K562 (cell line): ENCODE results near the gene BLVRA. TPM values are rescaled to one million over a fixed set of nuclear protein-coding genes. Genes with fewer than 3 reads are reported as not detected.

Experiments used
- ERF ChIP-seq: fragments of 450-650 bp; formaldehyde crosslinking; IDR thresholded peaks from 2 replicates; pipeline ENCODE4 v1.4.0; 2020; ENCODE audit warnings: mild to moderate bottlenecking, mixed read lengths
- ETV1 ChIP-seq: fragments of 450-650 bp; conservative IDR thresholded peaks from 2 replicates; pipeline ENCODE4 v1.6.1; 2016; ENCODE audit warnings: missing genetic modification characterization, control low read depth, low read depth, missing compliant biosample characterization
- KDM1A ChIP-seq, 2 experiments: fragments of 450-650 bp; IDR thresholded peaks; 2 replicates each; pipeline ENCODE4 v1.6.1; 2016; ENCODE audit warnings: mild to moderate bottlenecking in 2 of 2
- NFIC ChIP-seq: fragments of 450-650 bp; IDR thresholded peaks from 2 replicates; pipeline ENCODE4 v1.6.1; 2017; ENCODE audit warnings: mild to moderate bottlenecking, inconsistent platforms
- NFIX ChIP-seq: fragments of 250-450 bp; sonication (Bioruptor Pico); IDR thresholded peaks from 2 replicates; pipeline ENCODE4 v1.4.0; 2020; ENCODE audit warnings: low read depth, mild to moderate bottlenecking, moderate library complexity
- PCBP2 ChIP-seq: fragments of 200-400 bp; formaldehyde crosslinking; IDR thresholded peaks from 2 replicates; pipeline ENCODE4 v1.6.1; 2018; ENCODE audit warnings: low read length, low read depth, mild to moderate bottlenecking, moderate library complexity; ENCODE audit not compliant: poor library complexity, severe bottlenecking
- RBM39 ChIP-seq: fragments of 200-400 bp; formaldehyde crosslinking; optimal IDR thresholded peaks from 2 replicates; pipeline ENCODE3; 2018; ENCODE audit warnings: low read depth, low read length
- TRIM28 ChIP-seq: fragments of 450-650 bp; IDR thresholded peaks from 2 replicates; pipeline ENCODE4 v1.6.1; 2017
- VEZF1 ChIP-seq: fragments of 200-800 bp; sonication (Bioruptor generic); IDR thresholded peaks from 2 replicates; pipeline ENCODE4 v1.6.1; 2017; ENCODE audit warnings: missing genetic modification characterization, missing compliant biosample characterization
- ZKSCAN1 ChIP-seq: fragments of 150-350 bp; IDR thresholded peaks from 2 replicates; pipeline ENCODE4 v1.6.1; 2016; ENCODE audit warnings: low read depth, low read length
- ZNF347 ChIP-seq: fragments of 450-650 bp; formaldehyde crosslinking; IDR thresholded peaks from 2 replicates; pipeline ENCODE4 v1.4.0; 2020; ENCODE audit warnings: low read depth, mild to moderate bottlenecking, moderate library complexity
- ZNF445 ChIP-seq: fragments of 250-450 bp; sonication (Bioruptor Pico); IDR thresholded peaks from 2 replicates; pipeline ENCODE4 v1.4.0; 2020; ENCODE audit warnings: low read depth, mild to moderate bottlenecking, moderate library complexity
- polyA plus RNA-seq, 8 experiments: library from polyadenylated mRNA; depleted of rRNA in 4 of 8; stranded (reverse) in 5 of 8; unstranded in 3 of 8; fragments of >200 nt; fragmentation: Nextera tagmentation in 2 of 8; fragmentation: Illumina TruSeq in 1 of 8; extraction: Ambion mirVana in 2 of 8; extraction: Trizol in 1 of 8; gene quantifications; 2 replicates each; pipeline versions ENCODE4 v1.2.1 to v1.2.3, GENCODE V29; 2011 to 2014; ENCODE audit warnings: inconsistent platforms in 1 of 8, missing spikeins in 1 of 8
- total RNA-seq, 7 experiments: library from RNA; depleted of rRNA in 6 of 7; stranded (reverse); fragments of >200 nt in 6 of 7; fragmentation: Illumina TruSeq in 2 of 7; extraction: Trizol in 2 of 7; gene quantifications; 2 replicates each; pipeline versions ENCODE4 v1.2.1 to v1.2.3, GENCODE V29; 2011 to 2021; ENCODE audit warnings: low replicate concordance in 1 of 7
- TF ChIP-seq, protein P1 (sequence below): fragments of 450-650 bp; IDR thresholded peaks from 2 replicates; pipeline ENCODE4 v1.6.1; 2016; ENCODE audit warnings: low read depth
- TF ChIP-seq, protein P2 (sequence below): sonication (generic); formaldehyde crosslinking; IDR thresholded peaks from 2 replicates; pipeline ENCODE4 v1.8.0; 2022; ENCODE audit warnings: mild to moderate bottlenecking, missing genetic modification reagents
- TF ChIP-seq, protein P3 (sequence below): conservative IDR thresholded peaks from 2 replicates; pipeline ENCODE4 v1.6.1; 2011; ENCODE audit warnings: low read depth, mild to moderate bottlenecking, low read length; ENCODE audit not compliant: control insufficient read depth

BLVRA gene
- total and polyA plus RNA-seq, 9 of the 15 experiments (the other 6 are each of a cell fraction or from before 2014, with no cell fraction given), result 48.5 to 147 (median 61.5) TPM

DNA sequence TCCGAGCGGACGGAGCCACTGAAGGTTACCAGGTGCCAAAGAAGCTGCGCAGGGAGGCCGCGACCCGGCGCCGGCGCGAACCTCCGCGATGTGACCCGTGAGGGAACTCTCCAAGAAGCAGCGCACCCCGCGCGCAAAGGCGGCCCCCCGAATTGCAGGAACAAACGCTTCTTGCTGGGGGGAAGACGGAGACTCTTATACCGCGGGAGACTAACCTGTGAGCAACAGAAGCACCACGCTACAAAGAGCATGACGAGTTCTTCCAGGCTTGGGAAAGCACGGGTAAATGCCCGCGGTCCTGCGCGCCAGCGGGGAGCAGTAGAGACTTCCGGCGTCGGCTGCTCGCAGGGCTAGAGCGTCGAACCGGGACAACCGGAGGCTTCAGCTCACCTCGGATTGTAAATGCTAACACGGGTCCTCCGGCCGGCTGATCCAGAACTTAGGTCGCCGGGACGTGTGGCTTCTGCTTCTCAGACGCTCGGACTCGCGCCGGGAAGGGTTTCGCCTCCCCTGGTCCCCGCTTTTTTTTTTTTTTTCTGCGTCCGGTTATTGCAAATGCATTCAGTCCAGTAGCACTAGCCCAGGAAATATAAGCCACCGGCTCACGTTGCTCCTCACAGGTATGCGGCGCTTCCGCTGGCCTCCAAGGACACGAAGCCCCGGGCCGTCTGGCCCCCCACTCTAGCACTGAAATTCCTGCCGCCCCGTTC lies 29.1 kb upstream of the BLVRA start, which contains the start of gene COA1 (continued):
- no peak for TF ChIP-seq ERF (CRISPR knock-in tag)
- TF ChIP-seq NFIC, result peak; percentile 31; the same call in 1 of the 2 replicates
- TF ChIP-seq, protein P1, sequence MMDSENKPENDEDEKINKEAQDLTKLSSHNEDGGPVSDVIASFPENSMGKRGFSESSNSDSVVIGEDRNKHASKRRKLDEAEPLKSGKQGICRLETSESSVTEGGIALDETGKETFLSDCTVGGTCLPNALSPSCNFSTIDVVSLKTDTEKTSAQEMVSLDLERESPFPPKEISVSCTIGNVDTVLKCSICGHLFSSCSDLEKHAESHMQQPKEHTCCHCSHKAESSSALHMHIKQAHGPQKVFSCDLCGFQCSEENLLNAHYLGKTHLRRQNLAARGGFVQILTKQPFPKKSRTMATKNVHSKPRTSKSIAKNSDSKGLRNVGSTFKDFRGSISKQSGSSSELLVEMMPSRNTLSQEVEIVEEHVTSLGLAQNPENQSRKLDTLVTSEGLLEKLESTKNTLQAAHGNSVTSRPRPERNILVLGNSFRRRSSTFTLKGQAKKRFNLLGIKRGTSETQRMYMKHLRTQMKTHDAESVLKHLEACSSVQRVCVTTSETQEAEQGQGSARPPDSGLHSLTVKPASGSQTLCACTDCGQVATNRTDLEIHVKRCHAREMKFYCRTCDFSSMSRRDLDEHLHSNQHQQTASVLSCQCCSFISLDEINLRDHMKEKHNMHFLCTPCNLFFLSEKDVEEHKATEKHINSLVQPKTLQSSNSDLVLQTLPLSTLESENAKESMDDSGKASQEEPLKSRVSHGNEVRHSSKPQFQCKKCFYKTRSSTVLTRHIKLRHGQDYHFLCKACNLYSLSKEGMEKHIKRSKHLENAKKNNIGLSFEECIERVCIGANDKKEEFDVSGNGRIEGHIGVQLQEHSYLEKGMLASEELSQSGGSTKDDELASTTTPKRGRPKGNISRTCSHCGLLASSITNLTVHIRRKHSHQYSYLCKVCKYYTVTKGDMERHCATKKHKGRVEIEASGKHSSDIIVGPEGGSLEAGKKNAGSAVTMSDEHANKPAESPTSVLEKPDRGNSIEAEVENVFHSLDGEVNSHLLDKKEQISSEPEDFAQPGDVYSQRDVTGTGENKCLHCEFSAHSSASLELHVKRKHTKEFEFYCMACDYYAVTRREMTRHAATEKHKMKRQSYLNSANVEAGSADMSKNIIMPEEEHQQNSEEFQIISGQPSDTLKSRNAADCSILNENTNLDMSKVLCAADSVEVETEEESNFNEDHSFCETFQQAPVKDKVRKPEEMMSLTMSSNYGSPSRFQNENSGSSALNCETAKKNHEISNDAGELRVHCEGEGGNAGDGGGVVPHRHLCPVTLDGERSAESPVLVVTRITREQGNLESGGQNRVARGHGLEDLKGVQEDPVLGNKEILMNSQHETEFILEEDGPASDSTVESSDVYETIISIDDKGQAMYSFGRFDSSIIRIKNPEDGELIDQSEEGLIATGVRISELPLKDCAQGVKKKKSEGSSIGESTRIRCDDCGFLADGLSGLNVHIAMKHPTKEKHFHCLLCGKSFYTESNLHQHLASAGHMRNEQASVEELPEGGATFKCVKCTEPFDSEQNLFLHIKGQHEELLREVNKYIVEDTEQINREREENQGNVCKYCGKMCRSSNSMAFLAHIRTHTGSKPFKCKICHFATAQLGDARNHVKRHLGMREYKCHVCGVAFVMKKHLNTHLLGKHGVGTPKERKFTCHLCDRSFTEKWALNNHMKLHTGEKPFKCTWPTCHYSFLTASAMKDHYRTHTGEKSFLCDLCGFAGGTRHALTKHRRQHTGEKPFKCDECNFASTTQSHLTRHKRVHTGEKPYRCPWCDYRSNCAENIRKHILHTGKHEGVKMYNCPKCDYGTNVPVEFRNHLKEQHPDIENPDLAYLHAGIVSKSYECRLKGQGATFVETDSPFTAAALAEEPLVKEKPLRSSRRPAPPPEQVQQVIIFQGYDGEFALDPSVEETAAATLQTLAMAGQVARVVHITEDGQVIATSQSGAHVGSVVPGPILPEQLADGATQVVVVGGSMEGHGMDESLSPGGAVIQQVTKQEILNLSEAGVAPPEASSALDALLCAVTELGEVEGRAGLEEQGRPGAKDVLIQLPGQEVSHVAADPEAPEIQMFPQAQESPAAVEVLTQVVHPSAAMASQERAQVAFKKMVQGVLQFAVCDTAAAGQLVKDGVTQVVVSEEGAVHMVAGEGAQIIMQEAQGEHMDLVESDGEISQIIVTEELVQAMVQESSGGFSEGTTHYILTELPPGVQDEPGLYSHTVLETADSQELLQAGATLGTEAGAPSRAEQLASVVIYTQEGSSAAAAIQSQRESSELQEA, result no peak
- no peak for TF ChIP-seq ZNF347 (CRISPR knock-in tag)
- no peak for TF ChIP-seq ZNF445 (CRISPR knock-in tag)
- TF ChIP-seq, protein P2, sequence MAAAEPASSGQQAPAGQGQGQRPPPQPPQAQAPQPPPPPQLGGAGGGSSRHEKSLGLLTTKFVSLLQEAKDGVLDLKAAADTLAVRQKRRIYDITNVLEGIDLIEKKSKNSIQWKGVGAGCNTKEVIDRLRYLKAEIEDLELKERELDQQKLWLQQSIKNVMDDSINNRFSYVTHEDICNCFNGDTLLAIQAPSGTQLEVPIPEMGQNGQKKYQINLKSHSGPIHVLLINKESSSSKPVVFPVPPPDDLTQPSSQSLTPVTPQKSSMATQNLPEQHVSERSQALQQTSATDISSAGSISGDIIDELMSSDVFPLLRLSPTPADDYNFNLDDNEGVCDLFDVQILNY (CRISPR knock-in tag), result 0 out of 2 replicates have a peak, but pooled peaks have one; percentile 76
- TF ChIP-seq ZKSCAN1, result peak; percentile 31; the same call in 1 of the 2 replicates
- TF ChIP-seq TRIM28, result peak; percentile 58
- no peak for TF ChIP-seq RBM39
- TF ChIP-seq, protein P3, sequence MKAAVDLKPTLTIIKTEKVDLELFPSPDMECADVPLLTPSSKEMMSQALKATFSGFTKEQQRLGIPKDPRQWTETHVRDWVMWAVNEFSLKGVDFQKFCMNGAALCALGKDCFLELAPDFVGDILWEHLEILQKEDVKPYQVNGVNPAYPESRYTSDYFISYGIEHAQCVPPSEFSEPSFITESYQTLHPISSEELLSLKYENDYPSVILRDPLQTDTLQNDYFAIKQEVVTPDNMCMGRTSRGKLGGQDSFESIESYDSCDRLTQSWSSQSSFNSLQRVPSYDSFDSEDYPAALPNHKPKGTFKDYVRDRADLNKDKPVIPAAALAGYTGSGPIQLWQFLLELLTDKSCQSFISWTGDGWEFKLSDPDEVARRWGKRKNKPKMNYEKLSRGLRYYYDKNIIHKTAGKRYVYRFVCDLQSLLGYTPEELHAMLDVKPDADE, result peak; percentile 94
- TF ChIP-seq VEZF1 (CRISPR knock-in tag), result peak; percentile 38
- peak; percentile 96 for TF ChIP-seq ETV1 (tag)
- TF ChIP-seq PCBP2, result no peak
- TF ChIP-seq NFIX (CRISPR knock-in tag), result no peak
- TF ChIP-seq KDM1A (IDR thresholded peaks at IDR 0.05), result no peak
